ENCODE measurements around the gene DNM3.

The DNM3 gene

DNA sequence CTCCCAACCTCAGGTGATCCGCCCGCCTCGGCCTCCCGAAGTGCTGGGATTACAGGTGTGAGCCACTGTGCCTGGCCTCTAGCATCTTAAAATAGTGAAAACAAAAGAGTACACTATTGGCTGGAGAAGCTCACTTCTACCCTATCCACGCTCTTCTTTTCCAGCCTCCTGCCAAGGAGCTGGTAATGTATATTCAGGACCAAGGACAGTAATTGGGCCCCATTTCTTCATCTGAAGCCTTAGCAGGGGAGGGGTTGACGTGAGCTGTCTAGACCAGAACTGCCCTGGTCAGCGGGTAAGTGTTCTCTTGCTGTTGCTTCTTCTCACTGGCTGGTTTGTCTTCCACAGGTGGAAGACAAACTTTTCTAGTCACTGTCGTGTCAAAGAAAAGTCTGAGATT lies 70.2 kb downstream of the DNM3 start:
- Histone ChIP-seq H3K27me3 (replicated peaks) (no peaks in the 10 kb centered on the region), H3K27ac (no peak overlapping the region), H3K4me3 (ENCODE audit: low read depth, low read length) (no peak overlapping the region), H3K36me3 (replicated peaks) (no peaks in the 10 kb centered on the region)
- DNase-seq = no peak
- no peak for TF ChIP-seq CTCF (IDR thresholded peaks at IDR 0.05; ENCODE audit: low read depth, low read length, missing control alignments)
- in situ Hi-C loops (cut with HindIII; ENCODE audit: low pct_ligation_motif_present, low sequenced_read_pairs) = no loop called here

DNA sequence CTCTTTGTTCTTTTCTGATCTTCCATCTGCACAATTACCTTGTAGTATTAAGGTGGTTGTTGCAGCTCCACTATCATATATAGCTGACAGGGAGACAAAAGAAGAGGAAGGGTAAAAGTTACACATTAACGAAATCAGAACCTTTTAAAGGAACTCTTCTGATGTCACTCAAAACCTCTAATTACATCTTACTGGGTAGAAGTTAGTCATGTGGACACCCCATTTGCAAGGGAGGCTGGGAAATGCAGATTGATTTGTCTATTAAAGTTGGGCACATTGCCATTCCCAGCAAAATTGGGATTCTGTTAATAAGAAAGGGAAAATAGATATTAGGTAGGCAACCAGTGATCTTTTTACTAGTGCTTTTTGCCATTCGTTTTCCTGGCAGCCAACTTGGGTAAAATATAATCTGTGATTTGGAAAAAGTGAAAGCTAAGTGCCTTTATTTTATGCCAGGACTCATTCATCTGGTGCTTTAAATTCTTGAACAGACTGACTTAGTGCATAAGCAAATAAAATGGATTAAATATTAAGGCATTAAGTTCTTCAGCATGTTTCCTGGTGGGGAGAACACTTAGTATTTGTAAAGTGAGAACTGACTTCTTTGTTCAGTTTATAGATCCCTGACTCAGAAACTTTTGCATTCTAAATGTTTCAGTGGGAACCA lies 71.3 kb downstream of the DNM3 start:
- no peak overlapping the region for H3K27ac ChIP-seq
- DNase-seq = no peak
- H3K4me3 ChIP-seq (ENCODE audit: low read depth, low read length) = no peak overlapping the region
- no peaks in the 10 kb centered on the region for H3K27me3 ChIP-seq (replicated peaks)
- TF ChIP-seq CTCF (IDR thresholded peaks at IDR 0.05; ENCODE audit: low read depth, low read length, missing control alignments) = no peak
- no peaks in the 10 kb centered on the region for H3K36me3 ChIP-seq (replicated peaks)
- in situ Hi-C loops (cut with HindIII; ENCODE audit: low pct_ligation_motif_present, low sequenced_read_pairs) = no loop called here

DNA sequence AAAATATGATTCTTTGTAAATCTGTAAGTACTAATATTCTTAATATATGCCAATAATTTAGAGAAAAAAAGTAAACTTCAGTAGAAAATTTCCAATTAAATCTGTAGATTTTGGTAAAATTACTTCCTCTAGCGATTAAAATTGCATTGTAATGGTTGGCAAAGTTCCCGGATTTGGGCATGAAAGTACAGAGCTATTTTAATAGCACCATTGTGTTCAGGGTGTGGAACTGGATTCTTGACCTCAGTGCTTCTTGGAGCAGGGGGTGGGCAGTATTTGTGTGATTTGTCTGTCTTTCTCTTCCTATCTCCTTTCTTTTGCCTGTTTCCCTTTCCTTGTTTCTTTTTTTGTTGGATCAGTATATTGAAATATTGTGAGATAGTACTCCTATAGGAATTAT lies 72.1 kb downstream of the DNM3 start:
- in situ Hi-C loops (cut with HindIII; ENCODE audit: low pct_ligation_motif_present, low sequenced_read_pairs) = no loop called here
- Histone ChIP-seq H3K27ac (no peak overlapping the region), H3K4me3 (ENCODE audit: low read depth, low read length) (no peak overlapping the region), H3K36me3 (replicated peaks) (no peaks in the 10 kb centered on the region), H3K27me3 (replicated peaks) (no peaks in the 10 kb centered on the region)
- no peak for DNase-seq
- TF ChIP-seq CTCF (IDR thresholded peaks at IDR 0.05; ENCODE audit: low read depth, low read length, missing control alignments) = no peak

DNA sequence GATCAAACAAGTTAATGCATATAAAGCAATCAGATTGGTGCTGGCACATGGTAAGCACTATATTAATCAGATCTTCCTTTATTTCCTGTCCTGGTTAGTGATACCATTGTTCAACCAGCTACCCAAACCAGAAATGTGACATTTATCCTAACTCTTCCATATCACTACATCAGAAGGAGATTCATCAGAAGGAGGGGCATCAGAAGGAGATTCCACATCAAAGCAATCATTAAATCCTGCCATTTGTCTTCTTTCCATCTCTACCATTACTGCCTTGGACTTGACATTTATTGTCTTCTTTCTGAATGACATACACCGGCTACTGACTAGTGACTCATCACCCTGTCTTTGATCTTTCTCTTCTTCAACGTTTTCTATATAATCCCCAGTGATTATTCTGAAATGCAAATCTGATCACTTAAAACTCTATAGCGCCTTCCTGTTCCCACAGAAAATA lies 75.0 kb downstream of the DNM3 start:
- Histone ChIP-seq H3K27me3 (replicated peaks) (no peaks in the 10 kb centered on the region), H3K36me3 (replicated peaks) (no peaks in the 10 kb centered on the region), H3K27ac (no peak overlapping the region), H3K4me3 (ENCODE audit: low read depth, low read length) (no peak overlapping the region)
- DNase-seq = no peak
- in situ Hi-C loops (cut with HindIII; ENCODE audit: low pct_ligation_motif_present, low sequenced_read_pairs) = no loop called here
- no peak for TF ChIP-seq CTCF (IDR thresholded peaks at IDR 0.05; ENCODE audit: low read depth, low read length, missing control alignments)

DNA sequence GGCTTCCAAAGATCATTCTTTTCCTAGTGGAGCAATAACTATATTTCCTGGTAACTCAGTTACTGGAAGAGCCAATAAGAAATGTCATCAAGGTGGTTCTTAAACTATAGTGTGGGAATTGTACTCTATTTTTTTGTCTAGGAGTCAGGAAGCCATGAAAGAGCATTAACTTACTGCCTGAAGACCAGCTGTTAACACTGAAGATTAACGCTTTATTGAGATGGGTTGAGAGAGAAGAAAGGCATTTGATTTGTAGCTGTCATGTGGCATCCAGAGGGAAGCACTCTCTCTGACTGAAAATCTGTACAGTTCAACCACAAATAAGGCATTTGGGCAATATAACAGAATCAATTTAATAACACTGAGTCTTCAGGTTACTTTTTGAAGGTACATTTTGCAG lies 76.0 kb downstream of the DNM3 start:
- Histone ChIP-seq H3K27me3 (replicated peaks) (no peaks in the 10 kb centered on the region), H3K27ac (no peak overlapping the region), H3K4me3 (ENCODE audit: low read depth, low read length) (no peak overlapping the region), H3K36me3 (replicated peaks) (no peaks in the 10 kb centered on the region)
- TF ChIP-seq CTCF (IDR thresholded peaks at IDR 0.05; ENCODE audit: low read depth, low read length, missing control alignments) = no peak
- in situ Hi-C loops (cut with HindIII; ENCODE audit: low pct_ligation_motif_present, low sequenced_read_pairs) = no loop called here
- DNase-seq = no peak

Data from brain microvascular endothelial cell (primary cell).